Activated T-cell treated with anti-CD3 and anti-CD28 coated beads, Interleukin-2, amount 50 U/mL, for 1 hour (primary cell): ENCODE measurements around the gene MRPS33.
"Not testable (repeated sequence)": the region's sequence is repeated elsewhere in the genome, so short reads cannot be mapped to it uniquely, and the experiment has no call there.

Experiments
- DNase-seq: peaks from one replicate; pipeline ENCODE4 v3.0.0-alpha.2; 2020

MRPS33 gene

DNA sequence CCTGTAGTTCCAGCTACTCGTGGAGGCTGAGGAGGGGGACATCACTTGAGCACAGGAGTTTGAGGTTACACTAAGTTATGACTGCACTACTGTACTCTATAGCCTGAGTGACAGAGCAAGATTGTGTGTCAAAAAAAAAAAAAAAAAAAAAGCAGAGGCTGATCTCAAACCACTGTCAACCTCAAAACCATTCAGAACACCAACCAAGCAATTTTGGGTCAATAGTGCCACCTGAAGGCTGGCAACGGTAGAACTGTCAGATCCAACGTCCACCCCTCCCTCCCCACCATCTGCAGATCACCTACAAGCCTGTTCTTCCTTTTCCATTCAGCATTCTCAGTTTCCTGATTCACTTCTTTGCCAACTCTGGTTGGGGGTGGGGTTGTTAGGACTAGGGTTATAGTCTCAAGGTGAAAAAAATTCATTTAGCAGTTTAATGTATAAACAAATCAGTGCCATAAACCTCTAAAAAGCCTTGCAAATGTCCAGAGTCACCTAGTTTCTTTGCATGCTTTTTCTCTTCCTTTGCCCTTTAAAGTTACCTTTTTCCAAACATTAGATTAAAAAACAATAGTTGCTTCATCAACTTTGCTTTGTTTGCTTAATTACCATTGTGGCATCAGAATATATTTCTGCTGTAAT lies 2.6 kb downstream of the MRPS33 start:
- DNase-seq: peak; percentile 76

- DNase-seq: no peak
Observed at GRCh38 chr7:141011443-141011842, 3.3 kb downstream of the MRPS33 start.

GRCh38 chr7:141003172-141004065 lies 11.3 kb downstream of the MRPS33 start:
- DNase-seq: no peak

GRCh38 chr7:141001546-141001945 lies 13.2 kb downstream of the MRPS33 start:
- no peak for DNase-seq

- no peak for DNase-seq
Observed at GRCh38 chr7:141001122-141001521, 13.6 kb downstream of the MRPS33 start.

- no peak for DNase-seq
Observed at GRCh38 chr7:140998715-140999114, 16.0 kb downstream of the MRPS33 start.

GRCh38 chr7:140992422-140992821 lies 22.3 kb downstream of the MRPS33 start:
- DNase-seq: no peak

DNA sequence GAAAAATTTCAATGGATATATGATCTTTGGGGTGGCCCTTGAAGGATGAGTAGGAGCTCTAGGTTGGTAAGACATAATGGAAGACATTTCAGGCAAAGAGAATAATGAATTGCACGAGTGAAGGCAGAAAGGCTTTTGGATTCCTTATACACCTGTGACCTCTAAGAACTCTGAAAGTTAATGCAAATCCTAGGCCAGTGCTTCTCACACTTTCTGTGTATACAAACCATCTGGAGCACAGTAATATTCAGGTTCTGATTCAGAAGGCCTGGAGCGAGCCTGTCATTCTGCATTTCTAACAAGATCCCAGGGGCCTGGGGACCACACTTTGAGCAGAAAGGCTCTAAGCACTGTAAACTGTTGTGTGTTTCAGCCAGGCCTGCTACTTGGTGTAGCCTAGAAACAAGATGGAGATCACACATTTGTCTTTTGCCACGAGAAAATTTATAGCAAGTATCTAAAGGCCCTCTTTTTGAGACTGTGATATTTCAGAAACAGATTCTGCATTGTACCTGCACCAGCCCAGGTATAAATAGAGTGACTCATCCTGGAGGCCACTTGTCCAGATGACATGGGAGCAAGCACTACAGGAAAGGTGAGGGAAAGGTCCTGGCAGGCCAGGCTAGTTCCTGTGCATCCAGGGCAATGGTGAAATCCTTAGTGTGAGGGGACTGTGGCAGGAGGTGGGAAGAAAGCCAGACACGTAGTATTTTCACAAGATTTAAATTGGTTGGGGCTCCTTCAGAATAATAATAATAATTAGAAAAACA lies 24.4 kb downstream of the MRPS33 start:
- DNase-seq: no peak

DNA sequence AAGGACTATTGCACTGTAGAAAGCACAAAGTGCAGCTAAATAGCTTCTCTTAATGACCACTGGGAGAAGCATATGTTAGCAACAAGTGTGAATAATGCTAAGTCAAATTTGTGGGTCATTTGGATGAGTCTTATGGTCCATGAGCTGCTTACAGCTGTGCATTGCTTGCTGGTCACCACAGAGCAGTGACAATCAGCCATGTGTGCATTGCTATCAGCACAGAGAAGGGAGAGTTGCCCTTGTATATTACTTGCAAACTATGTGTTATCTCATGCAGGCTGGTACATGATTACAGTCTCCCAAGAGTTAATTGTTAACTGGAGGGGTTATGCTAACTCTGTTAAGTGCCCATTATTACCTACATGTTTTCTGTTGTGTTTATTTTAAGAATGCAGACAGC lies 25.7 kb downstream of the MRPS33 start:
- DNase-seq: no peak

- DNase-seq: no peak
Observed at GRCh38 chr7:140983802-140984201, 30.9 kb downstream of the MRPS33 start.

- DNase-seq: no peak
Observed at GRCh38 chr7:140982508-140982907, 32.2 kb downstream of the MRPS33 start.

DNA sequence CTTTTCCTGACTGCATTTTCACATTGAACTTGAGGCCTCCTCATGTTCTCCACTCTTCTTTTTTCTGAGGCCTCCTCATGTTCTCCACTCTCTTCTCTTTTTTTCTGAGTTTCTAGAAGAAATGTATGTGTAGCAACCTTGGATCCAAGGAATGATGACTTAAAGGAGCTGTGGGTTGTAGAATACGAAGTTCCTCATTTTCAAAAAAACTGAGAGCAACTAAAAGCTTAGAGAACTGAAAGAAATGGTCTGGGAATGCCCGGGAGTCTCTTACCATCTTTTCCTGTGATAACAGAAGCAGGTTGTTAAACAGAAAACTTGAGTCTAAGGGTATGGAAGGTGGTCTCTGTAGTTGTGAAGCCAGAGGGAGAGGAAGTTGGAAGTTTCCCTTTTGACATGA lies 32.8 kb downstream of the MRPS33 start:
- no peak for DNase-seq

GRCh38 chr7:140977741-140978140 lies 37.0 kb downstream of the MRPS33 start:
- no peak for DNase-seq

- no peak for DNase-seq
Observed at GRCh38 chr7:140972876-140973829, 41.6 kb downstream of the MRPS33 start.

DNA sequence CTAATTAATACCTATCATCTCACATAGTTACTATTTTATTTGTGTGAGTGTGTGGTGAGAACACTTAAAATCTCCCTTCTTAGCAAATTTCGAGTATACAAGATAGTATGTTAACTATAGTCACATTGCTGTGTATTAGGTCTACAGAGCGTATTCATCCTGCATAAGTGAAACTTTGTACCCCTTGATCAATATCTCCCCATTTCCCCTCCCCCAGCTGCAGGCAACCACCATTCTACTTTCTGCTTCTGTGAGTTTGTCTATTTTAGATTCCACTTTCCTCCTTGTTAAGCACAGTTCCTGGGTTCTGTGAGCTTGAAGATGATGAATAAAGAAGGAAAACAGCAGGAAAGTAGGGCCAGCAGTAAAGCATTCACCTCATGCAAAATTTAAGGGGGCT lies 42.4 kb downstream of the MRPS33 start:
- DNase-seq: no peak

DNA sequence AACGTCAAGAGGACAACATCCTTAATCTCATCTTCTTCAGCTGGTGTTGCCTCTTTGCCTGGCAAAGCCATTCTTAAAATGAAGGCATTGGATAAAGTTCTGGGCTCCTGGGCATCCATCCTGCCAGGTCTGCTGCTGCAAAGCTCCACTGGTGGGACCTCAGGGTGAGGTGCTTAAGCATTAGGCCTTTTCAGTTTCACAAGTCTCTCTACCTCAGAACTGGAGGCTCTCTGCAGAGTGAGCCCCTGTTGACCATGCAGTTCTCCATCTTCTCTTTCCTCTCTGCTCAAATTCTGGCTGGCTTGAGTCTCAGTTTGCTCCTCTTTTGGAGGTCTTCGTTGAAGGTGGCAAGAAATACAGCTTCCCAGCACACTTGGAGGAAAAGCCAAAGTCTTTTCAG lies 47.3 kb downstream of the MRPS33 start:
- no peak for DNase-seq

DNA sequence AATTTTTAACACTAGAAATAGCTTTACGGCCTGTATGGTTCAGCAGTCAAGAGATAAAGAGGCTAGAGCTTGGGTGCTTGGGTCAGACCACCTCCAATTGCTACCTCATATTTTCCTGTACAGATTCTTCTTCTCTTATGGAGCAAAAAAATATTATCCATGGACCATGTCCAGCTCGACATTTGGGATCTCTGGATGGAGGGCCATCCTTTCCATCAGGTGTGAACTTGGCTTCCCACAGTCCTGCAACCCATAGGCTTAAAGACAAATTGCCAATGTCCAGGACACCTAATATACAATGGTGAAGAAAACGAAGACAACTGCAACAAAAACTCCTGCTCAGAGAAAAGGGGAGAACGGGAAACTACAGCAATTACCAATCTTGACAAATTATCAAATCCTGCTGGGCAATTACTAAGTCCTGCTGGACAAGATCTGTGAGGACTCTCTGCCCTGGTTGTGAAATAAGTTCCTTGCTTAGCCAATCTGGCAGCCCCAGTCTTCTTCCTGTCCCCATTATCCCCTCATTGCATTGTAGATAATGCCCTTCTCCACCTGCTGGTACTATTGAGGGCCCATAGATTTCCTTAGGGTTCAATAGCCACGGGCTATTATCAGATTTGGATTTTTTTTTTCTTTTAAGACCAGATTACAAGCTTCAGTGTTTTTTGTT lies 48.1 kb downstream of the MRPS33 start:
- no peak for DNase-seq

DNA sequence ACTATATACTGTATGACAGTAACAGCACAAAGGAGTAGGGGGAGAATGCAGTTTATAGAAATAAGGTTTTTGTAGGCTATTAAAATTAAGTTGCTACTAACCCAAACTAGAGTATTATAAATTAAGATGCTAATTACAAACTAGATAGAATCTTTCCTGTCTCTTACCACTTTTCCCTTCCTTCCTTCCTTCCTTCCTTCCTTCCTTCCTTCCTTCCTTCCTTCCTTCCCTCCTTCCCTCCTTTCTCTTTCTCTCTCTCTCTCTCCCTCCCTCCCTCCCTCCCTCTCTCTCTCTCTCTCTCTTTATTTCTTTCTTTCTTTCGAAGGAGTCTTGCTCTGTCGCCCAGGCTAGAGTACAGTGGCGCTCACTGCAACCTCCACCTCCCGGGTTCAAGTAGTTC lies 53.6 kb downstream of the MRPS33 start:
- DNase-seq: no peak

DNA sequence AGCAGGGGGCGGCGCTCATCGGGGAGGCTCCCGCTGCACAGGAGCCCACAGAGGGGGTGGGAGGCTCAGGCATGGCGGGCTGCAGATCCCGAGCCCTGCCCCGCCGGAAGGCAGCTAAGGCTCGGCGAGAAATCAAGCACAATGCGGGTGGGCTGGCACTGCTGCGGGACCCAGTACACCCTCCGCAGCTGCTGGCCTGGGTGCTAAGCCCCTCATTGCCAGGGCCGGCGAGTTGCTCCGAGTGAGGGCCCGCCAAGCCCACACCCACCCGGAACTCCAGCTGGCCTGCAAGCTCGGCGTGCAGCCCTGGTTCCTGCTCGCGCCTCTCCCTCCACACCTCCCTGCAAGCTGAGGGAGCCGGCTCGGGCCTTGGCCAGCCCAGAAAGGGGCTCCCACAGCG lies 57.8 kb downstream of the MRPS33 start:
- DNase-seq: not testable (repeated sequence)
